ENCODE measurements around the gene LIN7A. TPM values are rescaled to one million over a fixed set of nuclear protein-coding genes. Genes with fewer than 3 reads are reported as not detected.

LIN7A gene
- total and polyA plus RNA-seq, 2 of the 4 experiments (the other 2 are of a cell fraction) = 10.8 to 24.7 TPM

- Histone ChIP-seq H3K18ac (ENCODE audit: low read depth, low read length) (no peak overlapping the region), H2BK20ac (ENCODE audit: low read depth, low read length) (no peak overlapping the region), H2AK9ac (replicated peaks; ENCODE audit: low read depth, low read length, poor library complexity) (no peak overlapping the region), H2BK120ac (ENCODE audit: low read depth, low read length) (no peak overlapping the region), H3K9me1 (ENCODE audit: insufficient read depth, low read length) (peaks cover 10% of the 10 kb centered on the region), H2BK15ac (ENCODE audit: low read depth, low read length) (no peak overlapping the region), H4K5ac (ENCODE audit: low read depth, low read length) (no peak overlapping the region), H2BK5ac (ENCODE audit: low read depth, low read length, poor library complexity, severe bottlenecking) (no peak overlapping the region), H3K27me3 (ENCODE audit: control insufficient read depth, insufficient read depth, low read length) (no peaks in the 10 kb centered on the region), H3K4me3 (ENCODE audit: insufficient read depth, low read depth, low read length) (no peak overlapping the region), H4K8ac (ENCODE audit: low read depth in 2 of 2, low read length in 2 of 2) (no peak overlapping the region), H3K23ac (ENCODE audit: low read depth, low read length) (no peak overlapping the region), H3K9ac (ENCODE audit: low read depth, low read length) (no peak overlapping the region), H3K36me3 (ENCODE audit: control insufficient read depth, insufficient read depth, low read length) (no peaks in the 10 kb centered on the region), H4K91ac (ENCODE audit: insufficient read depth, low read depth, low read length) (no peak overlapping the region), H3K4me1 (ENCODE audit: control insufficient read depth, insufficient read depth, low read length) (peaks cover 15% of the 10 kb centered on the region), H3K9me3 (ENCODE audit: control insufficient read depth, insufficient read depth, low read length) (no peaks in the 10 kb centered on the region), H3K4me2 (ENCODE audit: low read depth, low read length) (no peak overlapping the region), H4K20me1 (ENCODE audit: insufficient read depth, low read length) (no peaks in the 10 kb centered on the region), H3K4ac (ENCODE audit: low read depth, low read length) (no peak overlapping the region), H3K79me1 (ENCODE audit: low read depth in 1 of 2, low read length in 2 of 2) (no peaks in the 10 kb centered on the region), H3K14ac (replicated peaks; ENCODE audit: low read depth, low read length) (no peak overlapping the region), H3K56ac (ENCODE audit: extremely low read depth, insufficient read depth, low read length) (no peak overlapping the region), H2AFZ (replicated peaks; ENCODE audit: low read length, poor library complexity) (no peak overlapping the region), H2AK5ac (ENCODE audit: low read depth, low read length) (no peak overlapping the region), H3K27ac (ENCODE audit: insufficient read depth, low read length) (no peak overlapping the region)
- ChIA-PET POLR2A (ENCODE audit: unreplicated experiment) (no interaction called here), CTCF (no interaction called here)
- dilution Hi-C loops (cut with HindIII; ENCODE audit: low sequenced_read_pairs, unreplicated experiment) (no loop called here), intact Hi-C loops (cut with micrococcal nuclease) (no loop called here), in situ Hi-C loops (cut with MboI; ENCODE audit: low sequenced_read_pairs) (no loop called here)
- no TSS peak for BruUV-seq (replicated peaks)
- TF ChIP-seq CHD1 (IDR thresholded peaks at IDR 0.05; ENCODE audit: low read depth, low read length) (no peak), MXI1 (IDR thresholded peaks at IDR 0.05; ENCODE audit: borderline replicate concordance, low read depth, low read length) (no peak), RAD21 (IDR thresholded peaks at IDR 0.05; ENCODE audit: low read length) (no peak), CEBPB (IDR thresholded peaks at IDR 0.05; ENCODE audit: low read depth, low read length) (no peak), NFE2L2 (IDR thresholded peaks at IDR 0.05; ENCODE audit: low read depth, low read length) (no peak), USF2 (IDR thresholded peaks at IDR 0.05; ENCODE audit: low read depth, low read length) (no peak)
- DNase-seq (no peak), ATAC-seq (ENCODE audit: low read depth) (no peak)
Measured at GRCh38 chr12:80818878-80819277, 118.9 kb downstream of the LIN7A start.

Measured in IMR-90 (cell line).